NCI-H2196 (cell line): ENCODE results near the gene BRSK2.
"Not testable (repeated sequence)": the region's sequence is repeated elsewhere in the genome, so short reads cannot be mapped to it uniquely, and the experiment has no call there.

Source experiments
- DNase-seq: peaks from one replicate; lab custom pipeline; 2025; ENCODE audit not compliant: unreplicated experiment; lab: John Stamatoyannopoulos, UW

The BRSK2 gene

DNA sequence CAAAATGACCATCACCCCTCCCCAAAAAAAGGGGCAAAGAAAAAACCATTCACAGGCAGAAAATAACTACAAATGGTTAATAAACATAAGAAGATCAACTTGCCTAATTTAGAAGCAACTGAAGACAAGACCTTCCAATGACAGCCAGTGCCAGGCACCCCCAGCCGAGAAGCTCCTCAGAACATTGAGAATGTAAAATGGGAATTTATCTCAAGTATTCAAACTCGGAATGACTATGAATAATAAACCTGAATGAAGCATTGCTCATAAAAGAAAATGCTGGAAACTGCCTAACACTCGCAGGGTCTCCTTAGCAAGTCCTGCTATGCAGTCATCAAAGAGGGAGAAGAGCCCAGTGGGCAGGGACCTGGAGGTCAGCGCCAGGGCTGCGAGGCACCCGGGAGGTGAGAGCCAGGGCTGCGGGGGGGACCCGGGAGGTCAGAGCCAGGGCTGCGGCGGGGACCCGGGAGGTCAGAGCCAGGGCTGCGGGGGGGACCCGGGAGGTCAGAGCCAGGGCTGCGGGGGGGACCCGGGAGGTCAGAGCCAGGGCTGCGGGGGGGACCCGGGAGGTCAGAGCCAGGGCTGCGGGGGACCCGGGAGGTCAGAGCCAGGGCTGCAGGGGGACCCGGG is 120.0 kb downstream of the BRSK2 start:
- DNase-seq: no peak

DNA sequence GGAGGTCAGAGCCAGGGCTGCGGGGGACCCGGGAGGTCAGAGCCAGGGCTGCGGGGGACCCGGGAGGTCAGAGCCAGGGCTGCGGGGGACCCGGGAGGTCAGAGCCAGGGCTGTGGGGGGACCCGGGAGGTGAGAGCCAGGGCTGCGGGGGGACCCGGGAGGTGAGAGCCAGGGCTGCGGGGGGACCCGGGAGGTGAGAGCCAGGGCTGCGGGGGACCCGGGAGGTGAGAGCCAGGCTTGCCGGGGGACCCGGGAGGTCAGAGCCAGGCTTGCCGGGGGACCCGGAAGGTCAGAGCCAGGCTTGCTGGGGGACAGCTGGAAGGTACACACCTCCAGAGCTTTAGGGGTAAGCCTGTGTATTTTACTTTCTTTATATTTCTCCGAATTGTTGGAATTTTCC is 120.6 kb downstream of the BRSK2 start:
- not testable (repeated sequence) for DNase-seq

DNA sequence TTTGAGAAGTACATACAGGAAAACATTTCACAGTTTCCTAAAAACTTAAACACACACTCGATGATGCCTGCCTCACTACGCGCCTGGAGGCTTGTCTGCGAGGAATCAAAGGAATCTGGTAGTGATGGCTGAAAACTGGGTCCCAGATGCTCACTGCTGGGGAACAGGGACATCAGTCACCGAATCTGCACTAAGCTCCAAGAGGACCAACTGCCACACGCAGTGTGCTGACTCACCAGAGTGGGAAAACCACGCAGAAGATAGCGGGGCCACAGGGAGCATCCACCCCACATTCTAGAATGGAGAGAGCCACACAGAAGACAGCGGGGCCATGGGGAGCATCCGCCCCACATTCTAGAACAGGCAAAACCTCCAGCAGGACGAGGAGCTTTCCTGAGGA is 121.2 kb downstream of the BRSK2 start:
- DNase-seq: no peak

DNA sequence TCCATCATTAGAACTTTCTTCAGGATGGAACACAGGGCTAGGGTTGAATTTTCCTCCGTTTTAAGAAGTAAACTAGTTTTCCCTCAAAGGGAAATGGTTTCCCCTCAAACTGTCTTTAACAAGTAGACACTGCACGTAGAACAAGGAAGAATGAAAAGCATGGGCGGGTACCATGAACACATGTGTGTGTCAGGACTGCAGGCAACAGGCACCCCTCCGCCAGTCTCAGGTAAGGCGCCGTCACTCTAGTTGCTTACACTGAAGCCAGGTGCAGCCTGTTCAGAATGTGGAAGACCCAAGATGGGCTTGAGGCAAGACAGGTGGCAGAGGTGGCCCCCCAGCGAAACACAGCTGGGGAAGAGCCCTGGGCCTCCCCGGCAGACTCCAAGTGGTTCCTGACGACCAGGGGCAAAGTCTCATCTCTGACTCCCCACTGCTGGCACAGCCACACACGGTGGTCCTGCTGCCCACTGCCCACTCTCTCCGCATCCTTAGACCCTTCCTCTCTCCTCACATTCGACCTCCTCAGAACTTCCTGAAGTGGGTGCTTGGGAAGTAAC is 122.3 kb downstream of the BRSK2 start:
- DNase-seq: no peak
